ENCODE measurements around the gene VARS2. TPM values are rescaled to one million over a fixed set of nuclear protein-coding genes. Genes with fewer than 3 reads are reported as not detected.

Gene VARS2
- total and polyA plus RNA-seq, 2 donors (not counting 1 experiment from before 2014, with no cell fraction given), result 27.1 to 41.6 TPM

DNA sequence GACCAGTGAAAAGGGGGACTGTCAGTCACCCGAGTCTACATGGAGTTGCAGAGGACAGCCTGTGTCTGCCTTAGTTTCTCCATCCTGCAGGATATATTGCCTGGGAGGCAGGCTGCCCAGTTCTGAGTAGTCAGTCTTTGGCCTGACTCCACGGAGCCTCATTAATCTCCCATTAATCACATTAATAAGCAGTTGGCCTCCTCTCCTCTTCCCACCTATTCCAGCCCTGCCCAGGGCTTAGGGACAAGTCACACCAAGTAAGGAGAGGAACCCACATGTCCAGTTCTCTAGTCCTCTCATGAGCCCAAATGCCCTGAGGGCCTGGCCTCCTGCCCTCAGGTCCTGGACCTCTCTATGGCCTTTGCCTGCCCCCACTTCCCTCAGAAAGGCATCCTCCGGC is 25.4 kb downstream of the VARS2 start:
- WGBS (ENCODE audit: insufficient coverage), result 89% methylated on average over 2 of the region's 3 CpGs
- peaks cover 0 to 49% (median 16%) of the 10 kb centered on the region in 4 experiments for H3K27me3 ChIP-seq (replicated peaks in 1 of 4; ENCODE audit: control extremely low read depth in 1 of 4, control insufficient read depth in 3 of 4, insufficient read depth in 4 of 4, low read length in 3 of 4)

DNA sequence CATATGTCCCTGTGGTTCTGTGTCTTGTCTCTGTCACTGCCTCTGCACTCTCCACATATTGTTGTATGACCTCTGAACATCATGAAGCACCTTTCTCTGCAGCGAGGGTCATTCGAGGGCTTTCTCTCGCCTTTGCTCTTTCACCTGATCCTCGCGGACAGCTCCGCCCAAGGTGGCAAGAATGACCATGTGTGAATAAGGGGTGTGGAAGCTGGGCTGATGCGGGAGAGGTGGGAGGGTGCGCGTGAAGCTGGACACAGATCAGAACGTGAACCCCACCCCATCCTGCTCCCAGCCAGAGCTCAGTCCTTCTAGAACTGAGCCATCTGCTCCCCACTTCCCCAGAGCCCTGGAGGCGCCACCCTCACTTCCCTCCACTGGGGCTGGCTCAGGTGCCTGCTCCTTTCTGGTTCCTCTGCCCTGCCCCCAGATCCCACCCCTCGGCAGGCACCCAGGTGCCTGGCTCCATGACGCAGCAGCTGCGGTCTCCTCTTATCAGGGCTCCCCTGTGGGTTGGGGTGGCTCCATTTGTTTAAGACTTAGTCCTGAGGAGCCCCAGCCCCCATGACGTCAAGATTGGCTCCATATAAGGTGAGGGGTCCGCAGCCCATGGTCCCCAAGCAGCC is 26.4 kb downstream of the VARS2 start, which contains the start of gene MUCL3:
Gene MUCL3, plus strand, starts transcription at position 613 of the 626 bp plus-strand sequence. CDS start 27 bp downstream, outside the sequence.
- Histone ChIP-seq H3K36me3 (replicated peaks in 1 of 2; ENCODE audit: control extremely low read depth in 1 of 2, control insufficient read depth in 1 of 2, extremely low read depth in 1 of 2, insufficient read depth in 2 of 2, low read length in 1 of 2) (no peaks in the 10 kb centered on the region), H3K27me3 (replicated peaks in 1 of 4; ENCODE audit: control extremely low read depth in 1 of 4, control insufficient read depth in 3 of 4, insufficient read depth in 4 of 4, low read length in 3 of 4) (peaks cover 0 to 55% (median 18%) of the 10 kb centered on the region in 4 experiments), H3K9me3 (ENCODE audit: control extremely low read depth in 1 of 3, control insufficient read depth in 2 of 3, insufficient read depth in 1 of 3, low read length in 2 of 3) (no peaks in the 10 kb centered on the region), H3K4me3 (ENCODE audit: control extremely low read depth in 1 of 5, extremely low read depth in 1 of 5, insufficient read depth in 1 of 5, low read depth in 2 of 5, low read length in 4 of 5) (no peak within 1 kb of the TSS), H2AFZ (ENCODE audit: insufficient read depth, low read depth, low read length, poor library complexity, severe bottlenecking) (no peak within 1 kb of the TSS), H3K79me2 (ENCODE audit: control insufficient read depth, insufficient read depth, low read length) (no peaks in the 10 kb centered on the region), H3K4me1 (ENCODE audit: control insufficient read depth in 2 of 2, insufficient read depth in 2 of 2, low read length in 2 of 2) (no peaks in the 10 kb centered on the region), H4K20me1 (ENCODE audit: control insufficient read depth, insufficient read depth, low read length, poor library complexity, severe bottlenecking) (no peaks in the 10 kb centered on the region), H3K27ac (ENCODE audit: low read length in 2 of 2) (no peak within 1 kb of the TSS), H3K4me2 (replicated peaks; ENCODE audit: low read depth, low read length, poor library complexity, severe bottlenecking) (no peak within 1 kb of the TSS), H3K9ac (ENCODE audit: low read length) (no peak within 1 kb of the TSS)
- Mint-ChIP-seq H3K4me1 (no peaks in the 10 kb centered on the region), H3K27ac (no peak within 1 kb of the TSS), H3K27me3 (peaks cover 48% of the 10 kb centered on the region), H3K4me3 (no peak within 1 kb of the TSS), H3K9me3 (ENCODE audit: insufficient read depth) (no peaks in the 10 kb centered on the region)
- 50% methylated on average over 5 of the region's 16 CpGs for WGBS (ENCODE audit: insufficient coverage)
- intact Hi-C loops (cut with micrococcal nuclease), result no loop called here
- no peak for TF ChIP-seq EZH2 (IDR thresholded peaks at IDR 0.05; ENCODE audit: borderline replicate concordance, insufficient read depth, low read depth, low read length, poor library complexity, severe bottlenecking)
- TF ChIP-seq, protein P1, sequence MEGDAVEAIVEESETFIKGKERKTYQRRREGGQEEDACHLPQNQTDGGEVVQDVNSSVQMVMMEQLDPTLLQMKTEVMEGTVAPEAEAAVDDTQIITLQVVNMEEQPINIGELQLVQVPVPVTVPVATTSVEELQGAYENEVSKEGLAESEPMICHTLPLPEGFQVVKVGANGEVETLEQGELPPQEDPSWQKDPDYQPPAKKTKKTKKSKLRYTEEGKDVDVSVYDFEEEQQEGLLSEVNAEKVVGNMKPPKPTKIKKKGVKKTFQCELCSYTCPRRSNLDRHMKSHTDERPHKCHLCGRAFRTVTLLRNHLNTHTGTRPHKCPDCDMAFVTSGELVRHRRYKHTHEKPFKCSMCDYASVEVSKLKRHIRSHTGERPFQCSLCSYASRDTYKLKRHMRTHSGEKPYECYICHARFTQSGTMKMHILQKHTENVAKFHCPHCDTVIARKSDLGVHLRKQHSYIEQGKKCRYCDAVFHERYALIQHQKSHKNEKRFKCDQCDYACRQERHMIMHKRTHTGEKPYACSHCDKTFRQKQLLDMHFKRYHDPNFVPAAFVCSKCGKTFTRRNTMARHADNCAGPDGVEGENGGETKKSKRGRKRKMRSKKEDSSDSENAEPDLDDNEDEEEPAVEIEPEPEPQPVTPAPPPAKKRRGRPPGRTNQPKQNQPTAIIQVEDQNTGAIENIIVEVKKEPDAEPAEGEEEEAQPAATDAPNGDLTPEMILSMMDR (IDR thresholded peaks at IDR 0.05), result no peak
- ChIA-PET CTCF (interaction anchor here (0.6 to 1.7 kb wide), 2 partner anchors 15 to 129 kb away, joined by 3 read pairs; no protein-coding TSS in a partner anchor), POLR2A (no interaction called here)
- DNase-seq (no peak), ATAC-seq (ENCODE audit: low read depth) (no peak)

More for the DNA sequence above, 25.4 kb downstream of the VARS2 start:
- H4K20me1 ChIP-seq (ENCODE audit: control insufficient read depth, insufficient read depth, low read length, poor library complexity, severe bottlenecking), result no peaks in the 10 kb centered on the region
- no peak overlapping the region for H3K4me2 ChIP-seq (replicated peaks; ENCODE audit: low read depth, low read length, poor library complexity, severe bottlenecking)
- no peak overlapping the region for H3K27ac ChIP-seq (ENCODE audit: low read length in 2 of 2)
- H3K4me1 ChIP-seq (ENCODE audit: control insufficient read depth in 2 of 2, insufficient read depth in 2 of 2, low read length in 2 of 2), result no peaks in the 10 kb centered on the region
- H3K4me3 ChIP-seq (ENCODE audit: control extremely low read depth in 1 of 5, extremely low read depth in 1 of 5, insufficient read depth in 1 of 5, low read depth in 2 of 5, low read length in 4 of 5), result no peak overlapping the region
- Mint-ChIP-seq H3K4me1 (no peaks in the 10 kb centered on the region), H3K4me3 (no peak overlapping the region), H3K9me3 (ENCODE audit: insufficient read depth) (no peaks in the 10 kb centered on the region), H3K27ac (no peak overlapping the region), H3K27me3 (peaks cover 52% of the 10 kb centered on the region)
- CTCF ChIA-PET, result no interaction called here
- no peak for TF ChIP-seq EZH2 (IDR thresholded peaks at IDR 0.05; ENCODE audit: borderline replicate concordance, insufficient read depth, low read depth, low read length, poor library complexity, severe bottlenecking)
- TF ChIP-seq, protein P1 (IDR thresholded peaks at IDR 0.05), result no peak
- intact Hi-C loops (cut with micrococcal nuclease), result no loop called here
- no peaks in the 10 kb centered on the region for H3K36me3 ChIP-seq (replicated peaks in 1 of 2; ENCODE audit: control extremely low read depth in 1 of 2, control insufficient read depth in 1 of 2, extremely low read depth in 1 of 2, insufficient read depth in 2 of 2, low read length in 1 of 2)
- H3K9ac ChIP-seq (ENCODE audit: low read length), result no peak overlapping the region
- ATAC-seq (ENCODE audit: low read depth) (no peak), DNase-seq (no peak)
- H2AFZ ChIP-seq (ENCODE audit: insufficient read depth, low read depth, low read length, poor library complexity, severe bottlenecking), result no peak overlapping the region
- no peaks in the 10 kb centered on the region for H3K79me2 ChIP-seq (ENCODE audit: control insufficient read depth, insufficient read depth, low read length)
- no peaks in the 10 kb centered on the region for H3K9me3 ChIP-seq (ENCODE audit: control extremely low read depth in 1 of 3, control insufficient read depth in 2 of 3, insufficient read depth in 1 of 3, low read length in 2 of 3)
- POLR2A ChIA-PET, result no interaction called here

Measured in B cell (primary cell).